ENCODE data around the gene AP1M2.
A peak's percentile ranks its signal among the peaks of the same experiment; 100 is the strongest.
"Not testable (repeated sequence)": the region's sequence is repeated elsewhere in the genome, so short reads cannot be mapped to it uniquely, and the experiment has no call there.

Gene AP1M2

DNA sequence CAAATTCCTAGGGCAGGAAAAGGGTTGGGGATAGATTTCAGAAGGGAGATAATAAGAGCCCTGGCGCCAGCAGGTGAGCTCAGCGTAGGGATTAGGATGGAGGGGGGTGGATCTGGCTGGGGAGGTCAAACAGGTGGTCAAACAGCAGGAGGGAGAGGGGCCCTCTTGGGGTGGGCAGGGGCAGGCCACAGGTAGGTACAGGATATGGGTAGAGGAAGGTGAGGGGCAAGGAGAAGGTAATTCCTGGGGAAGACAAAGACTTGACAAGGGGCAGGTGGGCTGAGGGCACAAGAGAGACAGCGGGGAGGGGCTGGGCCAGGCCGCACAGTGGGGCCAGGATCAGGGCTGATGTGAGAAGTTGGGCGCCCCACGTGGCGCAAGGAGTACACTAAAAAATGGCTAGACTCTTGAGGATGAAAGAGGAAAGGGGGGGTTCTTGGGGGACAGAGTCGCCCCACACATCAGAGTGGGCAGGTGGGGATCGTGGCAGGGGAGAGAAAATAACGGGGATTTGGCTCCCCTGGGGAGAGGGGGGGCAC lies 22.0 kb downstream of the AP1M2 start:
- peak; percentile 54 for DNase-seq (ENCODE audit: low read depth)

DNA sequence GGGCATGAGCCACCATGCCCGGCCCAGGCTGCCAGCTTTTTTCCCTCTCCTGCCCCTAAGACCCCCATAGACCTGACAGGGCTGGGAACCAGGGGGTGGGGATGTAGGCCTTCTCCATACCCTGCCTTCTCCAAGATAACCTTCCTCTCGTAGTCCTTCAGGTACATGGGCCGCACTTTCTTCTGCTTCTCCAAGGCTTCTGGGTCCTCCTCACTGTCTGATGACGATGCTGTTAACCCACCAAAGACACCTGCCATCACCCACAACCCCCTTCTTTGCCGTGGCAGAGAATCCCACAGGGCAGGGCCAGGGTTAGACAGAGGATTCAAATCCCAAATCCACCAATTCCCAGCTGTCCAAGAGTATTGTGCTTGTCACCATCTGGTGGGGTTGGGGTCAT lies 24.5 kb downstream of the AP1M2 start:
- no peak for DNase-seq (ENCODE audit: low read depth)

DNA sequence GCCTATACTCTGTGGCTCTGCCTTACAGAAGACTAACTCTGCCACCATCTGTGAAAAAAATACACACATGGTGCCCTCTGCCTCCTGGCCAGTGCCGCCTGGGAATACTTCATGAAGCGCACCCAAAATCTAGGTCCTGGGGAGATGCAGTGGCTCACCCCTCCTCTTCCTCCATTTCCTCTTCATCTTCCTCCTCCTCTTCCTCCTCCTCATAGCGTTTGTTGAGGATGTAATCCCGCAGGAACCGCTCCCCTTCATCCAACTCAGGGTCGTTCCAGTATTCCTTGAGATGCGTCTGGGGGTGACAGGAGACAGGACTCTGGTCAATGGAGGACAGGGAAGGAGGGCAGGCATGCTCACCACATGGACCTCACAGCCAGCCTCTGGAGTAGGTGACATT lies 27.0 kb downstream of the AP1M2 start:
- no peak for DNase-seq (ENCODE audit: low read depth)

DNA sequence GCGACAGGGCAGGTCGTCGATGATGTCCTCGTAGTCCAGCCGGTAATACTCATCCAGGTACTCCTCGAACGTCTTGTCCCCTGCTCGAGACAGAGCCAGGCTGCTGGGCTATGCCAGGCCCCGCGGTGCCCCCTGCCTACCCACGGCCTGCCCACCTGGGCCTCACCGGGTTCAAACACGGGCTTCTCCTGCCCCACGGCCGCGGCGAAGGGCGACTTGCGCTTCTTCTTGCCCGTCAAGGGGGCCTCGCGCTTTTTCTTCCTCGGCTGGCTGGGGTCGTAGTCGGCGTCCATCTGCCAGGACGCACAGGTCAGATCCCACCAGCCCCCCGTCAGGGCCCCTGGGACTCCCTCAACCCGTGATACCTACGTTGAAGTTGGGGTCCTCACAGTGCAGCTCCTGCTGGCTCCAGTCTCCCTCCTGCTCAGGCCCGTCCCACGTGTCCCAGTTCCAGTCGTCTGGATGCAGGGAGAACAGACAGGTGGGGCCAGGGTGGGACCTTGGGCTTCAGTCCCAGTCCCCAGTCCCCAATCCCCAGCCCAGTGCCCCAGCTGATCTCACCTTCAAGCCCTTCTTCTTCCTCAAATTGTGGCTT lies 29.4 kb downstream of the AP1M2 start:
- DNase-seq (ENCODE audit: low read depth): no peak

DNA sequence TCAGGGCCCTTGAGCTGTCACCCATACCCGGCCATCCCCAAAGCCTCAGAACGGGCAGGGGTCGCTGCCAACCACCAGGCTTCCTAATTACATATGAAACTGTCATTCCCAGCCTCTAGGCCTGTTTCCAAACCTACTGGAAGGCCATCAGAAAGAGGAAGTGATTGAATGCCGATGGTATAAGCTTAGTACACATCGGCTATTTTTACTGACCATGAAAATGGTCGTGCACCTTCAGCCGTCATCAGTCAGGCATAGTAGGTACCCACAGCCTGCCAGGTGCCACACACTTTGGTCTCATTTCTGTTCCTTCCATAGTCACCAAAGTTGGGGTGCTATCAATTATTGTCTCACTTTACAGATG lies 31.5 kb downstream of the AP1M2 start:
- DNase-seq (ENCODE audit: low read depth): no peak

DNA sequence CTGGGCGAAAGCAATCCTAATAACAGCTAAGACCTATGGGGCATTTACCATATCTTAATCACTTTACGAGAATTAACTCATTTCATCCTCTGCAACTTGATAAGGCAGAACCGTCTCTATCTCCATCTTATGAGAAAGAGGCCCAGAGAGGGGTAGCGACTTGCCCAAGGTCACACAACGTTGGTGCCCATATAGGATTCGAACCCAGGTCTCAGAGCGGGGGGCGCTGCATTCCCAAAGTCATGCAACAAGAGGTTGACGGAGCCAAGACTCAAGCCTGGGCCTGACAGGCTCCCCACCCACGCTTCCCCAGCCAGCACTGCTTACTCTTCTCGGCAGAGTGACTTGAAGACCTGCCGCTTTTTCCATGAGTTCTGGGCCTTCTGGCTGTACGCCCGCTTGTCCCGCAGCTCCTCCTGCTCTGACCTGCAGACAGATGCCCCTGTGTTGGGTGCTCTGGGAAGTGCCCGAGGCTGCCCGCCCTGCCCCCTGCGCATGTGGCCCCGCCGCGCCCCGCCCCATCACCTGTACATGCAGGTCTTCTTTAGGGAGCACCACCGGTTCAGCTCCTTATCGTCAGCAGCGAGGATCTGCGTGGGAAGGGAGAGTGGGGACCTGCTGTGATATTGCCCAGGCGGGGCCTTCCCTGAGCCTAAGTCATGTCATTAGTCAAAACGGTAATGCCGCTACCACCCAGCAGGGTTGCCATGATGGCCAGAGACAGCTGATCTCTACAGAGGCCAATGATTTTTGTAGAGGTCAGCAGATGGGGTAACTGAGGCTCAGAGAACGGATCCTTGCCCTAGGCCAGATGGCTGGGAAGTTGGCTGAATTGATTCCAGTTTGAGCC lies 32.1 kb downstream of the AP1M2 start:
- no peak for DNase-seq (ENCODE audit: low read depth)

DNA sequence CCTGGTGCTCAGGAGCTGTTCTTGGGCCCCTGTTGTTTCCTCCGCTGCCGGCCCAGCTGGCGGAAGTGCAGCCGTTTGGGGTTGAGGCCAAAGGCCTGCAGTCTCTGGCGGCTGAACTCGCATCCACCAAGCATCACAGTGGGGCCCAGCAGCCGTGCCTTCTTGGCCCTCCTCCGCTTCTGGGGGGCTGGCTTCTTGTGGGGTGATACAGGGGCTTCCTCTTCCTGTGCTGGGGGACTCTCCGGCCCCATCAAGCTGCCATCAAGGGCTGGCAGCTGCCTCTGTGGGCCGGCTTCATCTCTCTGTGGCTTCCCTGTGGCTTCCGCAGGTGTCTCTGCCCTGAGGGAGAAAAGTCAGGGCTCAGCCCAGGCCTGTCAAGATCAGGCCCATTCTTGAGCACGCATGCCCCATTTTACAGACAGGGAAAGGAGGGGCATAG lies 33.1 kb downstream of the AP1M2 start:
- DNase-seq (ENCODE audit: low read depth): no peak

DNA sequence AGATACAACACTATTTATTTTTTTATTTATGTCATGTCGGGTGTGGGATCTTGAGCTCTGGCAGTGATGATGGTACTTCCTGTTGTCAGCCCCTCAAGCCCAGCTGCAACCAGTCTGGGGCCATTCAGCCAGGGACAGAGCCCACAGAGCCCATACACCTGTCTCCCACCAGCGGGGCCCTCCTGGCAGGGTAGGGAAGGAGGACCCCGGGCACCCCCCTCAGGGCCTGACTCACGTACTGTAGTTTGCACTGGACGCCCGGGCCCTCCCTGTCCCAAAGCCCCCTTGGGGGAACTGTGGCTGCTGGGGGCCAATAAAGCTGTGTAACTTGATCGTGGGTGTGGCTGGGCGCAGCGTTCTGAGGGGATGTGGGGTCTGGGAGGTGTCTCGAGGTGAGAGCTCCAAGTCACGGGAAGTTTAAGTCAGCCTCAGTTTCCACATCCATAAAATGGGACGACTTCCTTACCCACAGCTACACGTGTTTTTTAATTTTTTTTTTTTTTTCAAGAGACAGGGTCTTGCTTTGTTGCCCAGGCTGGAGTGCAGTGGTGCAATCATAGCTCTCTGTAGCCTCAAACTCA lies 33.9 kb downstream of the AP1M2 start:
- DNase-seq (ENCODE audit: low read depth): no peak

DNA sequence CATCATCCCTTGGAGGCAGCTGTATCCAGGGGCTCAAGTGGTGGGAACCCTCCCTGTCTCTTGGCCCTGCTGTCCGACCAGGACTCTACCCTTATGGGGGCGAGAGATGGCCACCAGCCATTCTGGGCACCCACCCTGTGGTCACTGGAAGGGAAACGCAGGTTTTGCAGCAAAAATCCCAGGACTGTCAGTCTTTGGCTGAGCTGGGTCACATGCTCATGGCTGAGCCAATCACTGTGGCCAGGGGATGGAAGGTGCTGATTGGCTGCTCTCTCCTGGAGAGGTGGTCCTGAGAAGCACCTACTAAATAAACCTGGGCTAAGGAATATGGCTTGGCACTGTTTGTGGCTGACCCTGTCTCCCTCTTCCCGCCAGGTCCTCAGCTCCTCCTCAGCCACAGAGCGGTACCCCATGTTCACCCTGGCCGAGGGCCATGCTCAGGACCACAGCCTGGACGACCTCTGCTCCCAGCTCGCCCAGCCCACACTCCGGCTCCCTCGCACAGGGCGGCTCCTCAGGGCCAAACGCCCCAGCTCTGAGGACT lies 34.5 kb downstream of the AP1M2 start:
- DNase-seq (ENCODE audit: low read depth): peak; percentile 30

DNA sequence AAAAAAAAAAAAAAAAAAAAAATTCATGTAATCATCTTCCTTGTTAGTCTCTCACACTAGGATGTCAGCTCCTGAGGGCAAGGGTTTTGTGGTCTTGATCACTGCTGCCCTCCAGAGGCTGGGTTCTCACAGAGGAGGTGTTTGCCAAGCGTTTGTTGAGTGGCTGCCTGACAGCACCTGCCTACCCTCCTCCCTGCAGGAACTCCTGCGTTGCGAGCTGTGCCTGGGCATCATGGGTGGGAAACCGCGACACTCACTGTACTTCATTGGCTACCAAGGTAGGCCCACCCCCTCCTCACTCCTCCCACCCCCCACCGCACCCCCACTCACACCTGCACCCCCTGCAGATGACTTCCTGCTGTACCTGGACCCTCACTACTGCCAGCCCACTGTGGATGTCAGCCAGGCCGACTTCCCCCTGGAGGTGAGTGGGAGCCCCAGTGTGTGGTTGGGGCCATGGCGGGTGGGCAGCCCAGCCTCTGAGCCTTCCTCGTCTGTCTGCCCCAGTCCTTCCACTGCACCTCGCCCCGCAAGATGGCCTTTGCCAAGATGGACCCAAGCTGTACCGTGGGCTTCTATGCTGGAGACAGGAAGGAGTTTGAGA lies 35.3 kb downstream of the AP1M2 start:
- DNase-seq (ENCODE audit: low read depth): peak; percentile 53

DNA sequence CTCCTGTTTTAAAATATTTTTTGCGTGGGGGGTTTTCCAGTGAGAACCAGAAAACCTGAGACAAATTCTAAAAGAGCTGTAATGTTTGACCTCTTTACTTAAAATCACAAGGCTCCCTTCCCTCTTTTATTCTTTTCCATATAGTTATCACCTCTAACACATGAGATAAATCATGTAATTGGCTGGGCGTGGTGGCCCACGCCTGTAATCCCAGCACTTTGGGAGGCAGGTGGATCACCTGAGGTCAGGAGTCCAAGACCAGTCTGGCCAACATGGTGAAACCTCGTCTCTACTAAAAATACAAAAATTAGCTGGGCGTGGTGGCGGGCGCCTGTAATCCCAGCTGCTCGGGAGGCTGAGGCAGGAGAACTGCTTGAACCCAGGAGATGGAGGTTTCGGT lies 36.1 kb downstream of the AP1M2 start:
- not testable (repeated sequence) for DNase-seq (ENCODE audit: low read depth)

DNA sequence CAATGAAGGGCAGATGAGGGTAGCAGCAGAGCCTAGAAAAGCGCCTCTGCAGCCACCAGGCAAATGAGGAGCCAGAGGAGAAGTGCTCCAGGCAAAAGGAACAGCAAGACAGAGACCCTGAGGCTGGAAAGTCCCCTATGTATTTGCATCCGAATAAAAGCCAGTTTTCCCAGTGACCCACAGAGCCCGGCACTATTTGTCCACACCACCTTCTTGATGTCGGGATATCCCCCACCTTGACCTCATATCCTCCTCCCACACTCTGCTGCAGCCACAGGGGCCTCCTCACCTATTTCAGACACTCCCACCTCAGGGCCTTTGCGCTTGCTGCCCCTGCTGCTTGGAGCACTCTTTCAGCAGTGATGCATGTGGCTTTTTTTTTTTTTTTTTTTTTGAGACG lies 36.8 kb downstream of the AP1M2 start:
- DNase-seq (ENCODE audit: low read depth): no peak

DNA sequence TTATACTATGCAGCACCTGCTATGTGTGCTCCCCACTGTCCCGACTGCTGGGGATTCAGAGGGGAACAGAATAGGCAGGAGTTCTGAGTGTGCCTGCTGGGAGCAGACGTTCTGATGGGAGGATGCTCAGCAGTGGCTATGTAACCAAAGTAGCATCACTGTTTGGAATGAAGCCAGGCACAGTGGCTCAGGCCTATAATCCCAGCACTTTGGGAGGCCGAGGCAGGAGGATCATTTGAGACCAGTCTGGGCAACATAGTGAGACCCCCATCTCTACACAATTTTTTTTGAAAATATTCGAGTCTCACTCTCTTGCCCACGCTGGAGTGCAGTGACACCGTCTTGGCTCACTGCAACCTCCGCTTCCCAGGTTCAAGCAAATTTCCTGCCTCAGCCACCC lies 37.4 kb downstream of the AP1M2 start:
- no peak for DNase-seq (ENCODE audit: low read depth)

DNA sequence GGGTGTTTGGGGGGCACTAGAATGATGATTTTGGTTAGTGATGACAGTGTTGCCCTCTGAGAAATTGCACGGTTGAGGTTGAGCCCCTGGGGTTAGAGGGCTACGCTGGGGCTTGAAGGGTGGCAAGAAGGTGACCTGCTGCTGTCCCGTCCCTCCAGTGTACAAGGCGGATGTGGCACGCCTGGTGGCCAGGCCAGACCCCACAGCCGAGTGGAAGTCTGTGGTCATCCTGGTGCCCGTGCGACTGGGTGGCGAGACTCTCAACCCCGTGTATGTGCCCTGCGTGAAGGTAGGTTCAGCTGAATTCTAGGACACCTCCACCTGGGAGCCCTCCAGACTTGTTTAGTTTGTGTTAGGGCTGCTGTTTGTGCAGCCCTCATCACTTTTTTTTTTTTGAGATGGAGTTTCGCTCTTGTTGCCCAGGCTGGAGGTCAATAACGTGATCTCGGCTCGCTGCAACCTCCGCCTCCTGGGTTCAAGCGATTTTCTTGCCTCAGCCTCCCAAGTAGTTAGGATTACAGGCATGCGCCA lies 38.3 kb downstream of the AP1M2 start:
- DNase-seq (ENCODE audit: low read depth): no peak

DNA sequence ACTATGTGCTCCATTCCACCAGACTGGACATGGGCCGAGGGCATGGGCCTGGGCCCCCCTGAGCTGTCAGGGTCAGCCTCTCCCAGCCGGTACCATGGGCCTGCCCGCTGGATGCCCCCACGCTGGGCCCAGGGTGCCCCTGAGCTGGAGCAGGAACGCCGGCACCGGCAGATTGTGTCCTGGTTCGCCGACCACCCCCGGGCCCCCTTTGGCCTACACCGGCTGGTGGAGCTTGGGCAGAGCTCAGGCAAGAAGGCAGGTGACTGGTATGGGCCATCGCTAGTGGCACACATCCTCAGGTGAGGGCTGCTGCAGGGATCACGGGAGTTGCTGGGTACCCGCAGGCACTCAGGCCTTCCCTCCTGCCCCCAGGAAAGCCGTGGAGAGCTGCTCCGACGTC lies 40.3 kb downstream of the AP1M2 start:
- DNase-seq (ENCODE audit: low read depth): no peak

DNA sequence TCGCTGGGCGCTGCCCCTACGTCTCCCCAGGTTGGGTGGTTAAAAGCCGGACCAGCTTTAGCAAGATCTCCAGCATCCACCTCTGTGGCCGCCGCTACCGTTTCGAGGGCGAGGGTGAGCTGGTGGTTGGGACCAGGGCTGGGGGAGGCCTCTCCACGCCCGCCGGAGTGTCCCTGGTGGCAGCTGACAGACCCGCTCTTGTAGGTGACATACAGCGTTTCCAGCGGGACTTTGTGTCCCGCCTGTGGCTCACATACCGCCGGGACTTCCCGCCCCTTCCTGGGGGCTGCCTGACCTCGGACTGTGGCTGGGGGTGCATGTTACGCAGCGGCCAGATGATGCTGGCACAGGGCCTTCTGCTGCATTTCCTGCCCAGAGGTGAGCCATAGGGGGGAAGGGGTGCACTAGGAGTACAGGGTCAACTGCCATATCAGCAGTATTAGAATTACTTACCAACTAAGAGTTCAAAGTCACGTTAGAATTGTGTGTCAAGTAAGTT lies 42.3 kb downstream of the AP1M2 start:
- no peak for DNase-seq (ENCODE audit: low read depth)

DNA sequence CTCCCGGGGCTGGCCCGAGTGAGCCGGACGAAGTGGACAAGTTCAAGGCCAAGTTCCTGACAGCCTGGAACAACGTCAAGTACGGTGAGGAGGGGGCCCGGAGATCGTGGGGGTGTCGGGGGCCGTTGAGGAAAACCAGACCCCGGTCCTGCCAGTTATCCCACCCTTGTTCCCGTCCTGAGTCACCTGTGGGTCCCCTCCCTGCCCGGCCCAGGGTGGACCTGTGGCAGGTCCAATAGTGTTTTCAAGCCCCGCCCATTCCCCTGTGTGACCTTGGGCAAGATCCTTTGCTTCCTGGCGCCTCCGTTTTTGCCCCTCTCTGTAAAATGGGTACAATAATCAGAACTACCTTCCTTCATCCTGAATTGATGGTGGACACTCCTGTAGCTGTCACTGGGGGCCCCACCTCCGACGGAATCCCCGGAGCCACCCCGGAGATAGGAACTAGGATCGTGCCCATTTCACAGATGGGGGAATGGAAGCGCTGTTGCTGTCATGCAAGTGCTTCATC lies 42.8 kb downstream of the AP1M2 start:
- DNase-seq (ENCODE audit: low read depth): no peak

DNA sequence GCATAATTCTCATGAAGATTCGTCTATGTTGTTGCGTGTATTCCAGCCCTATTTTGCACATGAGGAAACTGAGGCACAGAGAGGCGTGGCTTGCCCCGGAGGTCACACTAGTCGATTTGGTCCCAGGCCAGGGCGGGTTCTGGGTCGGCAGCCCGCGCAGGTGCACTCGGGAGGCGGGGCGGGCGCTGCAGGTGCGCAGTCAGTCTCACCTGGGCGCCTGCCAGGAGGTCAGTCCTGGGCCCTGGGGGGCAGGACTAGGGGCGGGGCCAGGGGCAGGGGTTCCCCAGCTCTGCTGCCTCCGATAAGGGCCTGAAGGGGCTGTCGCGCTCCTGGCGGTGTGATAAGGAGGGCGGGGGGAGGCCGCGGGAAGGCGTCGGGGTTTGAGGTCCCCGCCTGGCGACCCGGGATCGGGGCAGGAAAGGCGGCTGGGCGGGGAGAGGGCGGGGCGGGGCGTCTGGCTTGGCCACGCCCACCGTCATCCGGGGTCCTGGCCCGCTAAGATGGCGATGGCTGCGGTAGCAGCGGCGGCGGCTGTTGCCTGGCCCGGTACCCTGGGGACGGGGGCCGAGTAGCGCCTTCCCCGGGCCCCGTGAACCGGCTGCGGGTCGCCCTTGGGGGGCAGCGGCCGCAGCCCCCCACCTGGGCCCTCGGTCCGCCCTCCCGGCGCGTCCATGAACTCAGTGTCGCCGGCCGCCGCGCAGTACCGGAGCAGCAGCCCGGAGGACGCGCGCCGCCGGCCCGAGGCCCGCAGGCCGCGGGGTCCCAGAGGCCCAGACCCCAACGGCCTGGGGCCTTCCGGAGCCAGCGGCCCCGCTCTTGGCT lies 43.5 kb downstream of the AP1M2 start, which contains the start of gene ATG4D:
TSS of gene ATG4D (plus strand) at position 485 of the 822 bp plus-strand sequence. CDS start at position 672, 187 bp downstream.
- DNase-seq (ENCODE audit: low read depth): peak; percentile 76

DNA sequence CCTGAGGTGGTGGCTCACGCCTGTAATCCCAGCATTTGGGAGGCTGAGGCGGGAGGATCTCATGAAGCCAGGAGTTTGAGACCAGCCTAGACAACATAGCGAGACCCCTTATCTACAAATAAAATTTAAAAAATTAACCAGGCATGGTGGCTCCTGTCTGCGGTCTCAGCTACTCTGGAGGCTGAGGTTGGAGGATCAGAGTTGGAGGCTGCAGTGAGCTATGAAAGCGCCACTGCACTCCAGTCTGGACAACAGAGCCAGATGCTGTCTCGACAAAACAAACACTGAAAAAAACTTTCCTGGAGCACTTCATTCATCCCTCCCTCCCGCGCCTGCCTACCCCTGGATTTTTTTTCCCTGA lies 44.1 kb downstream of the AP1M2 start:
- no peak for DNase-seq (ENCODE audit: low read depth)

DNA sequence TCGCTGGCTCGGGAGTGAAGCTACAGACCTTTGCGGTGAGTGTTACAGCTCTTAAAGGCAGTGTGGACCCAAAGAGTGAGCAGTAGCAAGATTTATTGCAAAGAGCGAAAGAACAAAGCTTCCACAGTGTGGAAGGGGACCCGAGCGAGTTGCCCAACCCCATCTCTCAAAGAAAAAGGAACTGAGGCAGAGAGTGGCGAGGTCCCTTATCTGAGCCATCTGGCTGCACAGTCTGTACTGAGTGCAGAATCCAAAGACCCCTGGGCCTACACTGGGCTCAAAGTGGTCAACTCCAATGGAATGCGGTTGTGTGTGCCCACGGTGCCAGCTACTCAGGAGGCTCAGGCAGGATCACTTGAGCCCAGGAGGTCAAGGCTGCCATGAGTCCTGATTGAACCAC lies 48.1 kb downstream of the AP1M2 start:
- not testable (repeated sequence) for DNase-seq (ENCODE audit: low read depth)

Measured in EH (cell line).